Astrocyte (in vitro differentiated cells and primary cell): ENCODE results near the gene RNF2. TPM values are rescaled to one million over a fixed set of nuclear protein-coding genes. Genes with fewer than 3 reads are reported as not detected.

Experiments
- DNase-seq: peaks from one replicate; pipeline ENCODE4 v3.0.0-alpha.2; 2010; ENCODE audit warnings: low read depth
- FAIRE-seq: peaks from 2 replicates; lab custom pipeline; 2011; peaks lifted over from hg19 to GRCh38; lab: Jason Lieb, UNC
- H2AFZ ChIP-seq: 2 replicates; pipeline ENCODE4 v1.6.0; 2012; ENCODE audit warnings: low read depth, low read length, inconsistent platforms
- H3K27ac ChIP-seq: 2 replicates; pipeline ENCODE4 v1.5.1; 2011; ENCODE audit warnings: low read depth, low read length, inconsistent platforms
- H3K27me3 ChIP-seq: 2 replicates; pipeline ENCODE4 v1.6.0; 2011; ENCODE audit warnings: low read length, inconsistent platforms; ENCODE audit not compliant: insufficient read depth
- H3K36me3 ChIP-seq: 2 replicates; pipeline ENCODE4 v1.5.1; 2011; ENCODE audit warnings: low read length, inconsistent platforms; ENCODE audit not compliant: insufficient read depth
- H3K4me1 ChIP-seq: 2 replicates; pipeline ENCODE4 v1.5.1; 2011; ENCODE audit warnings: low read length, inconsistent platforms; ENCODE audit not compliant: insufficient read depth
- H3K4me2 ChIP-seq: 2 replicates; pipeline ENCODE4 v1.6.0; 2012; ENCODE audit warnings: low read length, inconsistent platforms
- H3K4me3 ChIP-seq: 2 replicates; pipeline ENCODE4 v1.5.1; 2011; ENCODE audit warnings: low read depth, mild to moderate bottlenecking, low read length, inconsistent platforms; ENCODE audit not compliant: insufficient read depth
- H3K79me2 ChIP-seq: 2 replicates; pipeline ENCODE4 v1.6.0; 2012; ENCODE audit warnings: mild to moderate bottlenecking, low read length, inconsistent platforms; ENCODE audit not compliant: insufficient read depth
- H3K9ac ChIP-seq: 2 replicates; pipeline ENCODE4 v1.6.0; 2012; ENCODE audit warnings: mild to moderate bottlenecking, low read length, inconsistent platforms
- H3K9me3 ChIP-seq: 2 replicates; pipeline ENCODE4 v1.5.1; 2012; ENCODE audit warnings: low read depth, mild to moderate bottlenecking, low read length, inconsistent platforms; ENCODE audit not compliant: insufficient read depth
- H4K20me1 ChIP-seq: 2 replicates; pipeline ENCODE4 v1.6.0; 2012; ENCODE audit warnings: low read length, inconsistent platforms; ENCODE audit not compliant: insufficient read depth
- H3K27ac Mint-ChIP-seq: one replicate; pipeline ENCODE4 v1.8.0; 2021; ENCODE audit warnings: mild to moderate bottlenecking, mixed read lengths; ENCODE audit not compliant: unreplicated experiment
- H3K27me3 Mint-ChIP-seq: one replicate; pipeline ENCODE4 v1.8.0; 2021; ENCODE audit warnings: low read depth, mixed read lengths; ENCODE audit not compliant: unreplicated experiment
- H3K36me3 Mint-ChIP-seq: one replicate; pipeline ENCODE4 v1.8.0; 2021; ENCODE audit warnings: low read depth, mixed read lengths; ENCODE audit not compliant: unreplicated experiment
- H3K4me1 Mint-ChIP-seq: one replicate; pipeline ENCODE4 v1.8.0; 2021; ENCODE audit warnings: low read depth, mixed read lengths; ENCODE audit not compliant: unreplicated experiment
- H3K4me3 Mint-ChIP-seq: one replicate; pipeline ENCODE4 v1.8.0; 2021; ENCODE audit warnings: mild to moderate bottlenecking, moderate library complexity, mixed read lengths; ENCODE audit not compliant: unreplicated experiment
- H3K9me3 Mint-ChIP-seq: one replicate; pipeline ENCODE4 v1.8.0; 2021; ENCODE audit warnings: mild to moderate bottlenecking, mixed read lengths; ENCODE audit not compliant: unreplicated experiment
- EZH2 ChIP-seq: IDR thresholded peaks from 2 replicates; pipeline ENCODE4 v1.6.1; 2012; ENCODE audit warnings: mild to moderate bottlenecking, low read length, inconsistent platforms; ENCODE audit not compliant: insufficient read depth
- total RNA-seq: library from RNA; stranded (reverse); gene quantifications from 2 replicates; pipeline ENCODE4 v1.2.1, GENCODE V29; 2021
- TF ChIP-seq, protein P1 (sequence below): IDR thresholded peaks from 2 replicates; pipeline ENCODE4 v1.5.1; 2011; ENCODE audit warnings: low read depth, mild to moderate bottlenecking, inconsistent platforms, low read length, moderate library complexity; ENCODE audit not compliant: insufficient read depth

RNF2 gene
- total RNA-seq, 1 donor from 2014 or later, result 34.2 TPM

- Mint-ChIP-seq H3K9me3 (peaks cover 2% of the 10 kb centered on the region), H3K4me3 (no peak overlapping the region), H3K36me3 (no peaks in the 10 kb centered on the region), H3K27ac (no peak overlapping the region), H3K27me3 (peaks cover 6% of the 10 kb centered on the region), H3K4me1 (no peaks in the 10 kb centered on the region)
- Histone ChIP-seq H3K9me3 (no peaks in the 10 kb centered on the region), H3K4me2 (no peak overlapping the region), H3K79me2 (no peaks in the 10 kb centered on the region), H3K36me3 (no peaks in the 10 kb centered on the region), H3K4me1 (no peaks in the 10 kb centered on the region), H3K27me3 (no peaks in the 10 kb centered on the region), H3K9ac (no peak overlapping the region), H2AFZ (no peak overlapping the region), H3K4me3 (no peak overlapping the region), H3K27ac (no peak overlapping the region), H4K20me1 (no peaks in the 10 kb centered on the region)
- FAIRE-seq, result no peak
- TF ChIP-seq EZH2, result no peak
- TF ChIP-seq, protein P1, sequence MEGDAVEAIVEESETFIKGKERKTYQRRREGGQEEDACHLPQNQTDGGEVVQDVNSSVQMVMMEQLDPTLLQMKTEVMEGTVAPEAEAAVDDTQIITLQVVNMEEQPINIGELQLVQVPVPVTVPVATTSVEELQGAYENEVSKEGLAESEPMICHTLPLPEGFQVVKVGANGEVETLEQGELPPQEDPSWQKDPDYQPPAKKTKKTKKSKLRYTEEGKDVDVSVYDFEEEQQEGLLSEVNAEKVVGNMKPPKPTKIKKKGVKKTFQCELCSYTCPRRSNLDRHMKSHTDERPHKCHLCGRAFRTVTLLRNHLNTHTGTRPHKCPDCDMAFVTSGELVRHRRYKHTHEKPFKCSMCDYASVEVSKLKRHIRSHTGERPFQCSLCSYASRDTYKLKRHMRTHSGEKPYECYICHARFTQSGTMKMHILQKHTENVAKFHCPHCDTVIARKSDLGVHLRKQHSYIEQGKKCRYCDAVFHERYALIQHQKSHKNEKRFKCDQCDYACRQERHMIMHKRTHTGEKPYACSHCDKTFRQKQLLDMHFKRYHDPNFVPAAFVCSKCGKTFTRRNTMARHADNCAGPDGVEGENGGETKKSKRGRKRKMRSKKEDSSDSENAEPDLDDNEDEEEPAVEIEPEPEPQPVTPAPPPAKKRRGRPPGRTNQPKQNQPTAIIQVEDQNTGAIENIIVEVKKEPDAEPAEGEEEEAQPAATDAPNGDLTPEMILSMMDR, result no peak
- no peak for DNase-seq
Measured at GRCh38 chr1:185040408-185040735, 5.0 kb upstream of the RNF2 start.

DNA sequence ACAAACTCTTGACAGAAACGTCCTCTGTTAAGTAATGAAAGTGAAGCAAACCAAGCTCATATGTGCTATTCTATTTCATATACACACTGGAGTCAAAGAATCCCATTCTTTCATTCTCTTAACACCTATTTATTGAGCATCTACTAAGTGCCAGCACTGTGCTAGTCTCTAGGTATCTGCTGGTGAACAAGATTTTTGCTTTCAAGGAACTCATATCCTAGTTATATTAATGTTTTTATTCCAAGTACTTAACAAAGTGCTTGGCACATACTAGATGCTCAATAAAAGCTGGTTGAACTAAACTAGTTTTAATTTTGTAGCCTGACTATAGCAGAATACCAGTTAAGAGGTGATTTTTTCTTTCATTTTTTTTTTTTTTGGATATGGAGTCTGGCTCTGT, 3.6 kb upstream of the RNF2 start:
- H3K36me3 ChIP-seq, result no peaks in the 10 kb centered on the region
- H3K79me2 ChIP-seq, result peaks cover 4% of the 10 kb centered on the region
- H4K20me1 ChIP-seq, result peaks cover 9% of the 10 kb centered on the region
- TF ChIP-seq, protein P1, result no peak
- no peak for TF ChIP-seq EZH2
- no peaks in the 10 kb centered on the region for H3K27me3 ChIP-seq
- no peak overlapping the region for H3K4me2 ChIP-seq
- FAIRE-seq, result no peak
- H3K4me1 ChIP-seq, result peaks cover under 1% of the 10 kb centered on the region
- Mint-ChIP-seq H3K36me3 (no peaks in the 10 kb centered on the region), H3K4me3 (no peak overlapping the region), H3K27me3 (no peaks in the 10 kb centered on the region), H3K27ac (no peak overlapping the region), H3K4me1 (no peaks in the 10 kb centered on the region), H3K9me3 (peaks cover 2% of the 10 kb centered on the region)
- H3K4me3 ChIP-seq, result no peak overlapping the region
- H3K27ac ChIP-seq, result no peak overlapping the region
- H3K9me3 ChIP-seq, result no peaks in the 10 kb centered on the region
- DNase-seq, result no peak
- H3K9ac ChIP-seq, result no peak overlapping the region
- no peak overlapping the region for H2AFZ ChIP-seq

DNA sequence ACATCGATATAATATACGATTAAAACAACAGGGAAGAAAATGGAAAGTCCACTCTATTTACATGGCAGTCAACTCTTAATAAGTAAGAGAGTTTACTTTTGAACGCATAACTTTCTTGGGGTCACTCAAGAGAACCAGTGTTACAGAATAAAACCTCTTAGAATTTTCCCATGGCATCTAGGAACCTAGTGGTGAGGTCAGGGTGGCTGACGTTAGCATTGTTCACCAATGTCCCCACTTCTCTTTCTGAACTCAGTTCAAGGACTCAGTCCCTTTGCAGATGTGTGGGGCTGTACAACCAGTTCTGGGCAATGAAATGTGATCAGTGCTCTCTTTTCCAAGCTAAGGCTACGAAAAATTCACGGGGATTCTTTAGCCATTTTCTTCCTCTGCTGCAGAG, 2.6 kb upstream of the RNF2 start:
- no peaks in the 10 kb centered on the region for H3K9me3 ChIP-seq
- FAIRE-seq, result no peak
- H2AFZ ChIP-seq, result no peak overlapping the region
- H3K36me3 Mint-ChIP-seq, result no peaks in the 10 kb centered on the region
- no peak overlapping the region for H3K27ac Mint-ChIP-seq
- no peak overlapping the region for H3K4me2 ChIP-seq
- H4K20me1 ChIP-seq, result peaks cover 19% of the 10 kb centered on the region
- H3K27me3 ChIP-seq, result no peaks in the 10 kb centered on the region
- peaks cover 2% of the 10 kb centered on the region for H3K9me3 Mint-ChIP-seq
- H3K4me3 ChIP-seq, result no peak overlapping the region
- DNase-seq, result no peak
- H3K27me3 Mint-ChIP-seq, result no peaks in the 10 kb centered on the region
- peaks cover 6% of the 10 kb centered on the region for H3K4me1 ChIP-seq
- TF ChIP-seq, protein P1, result no peak
- no peak for TF ChIP-seq EZH2
- H3K79me2 ChIP-seq, result peaks cover 14% of the 10 kb centered on the region
- no peak overlapping the region for H3K27ac ChIP-seq
- H3K9ac ChIP-seq, result no peak overlapping the region
- H3K4me1 Mint-ChIP-seq, result peaks cover 9% of the 10 kb centered on the region
- no peaks in the 10 kb centered on the region for H3K36me3 ChIP-seq
- H3K4me3 Mint-ChIP-seq, result no peak overlapping the region
